GM12878 (cell line): ENCODE measurements around the gene SLC6A3. TPM values are rescaled to one million over a fixed set of nuclear protein-coding genes. Genes with fewer than 3 reads are reported as not detected.

Experiments used
- ATAC-seq: fragments of 200-7000 bp; cut with Tn5 transposase; 3 replicates; pipeline ENCODE4 v1.9.1; 2020; ENCODE audit warnings: mild to moderate bottlenecking, moderate library complexity
- BruUV-seq: library from RNA; stranded (reverse); fragments of 400-500 nt; replicated peaks from 2 replicates; lab custom pipeline; 2021; lab: Mats Ljungman, UMichigan
- CTCF ChIA-PET: fragments of 300-600 bp; sonication (Branson Sonifier 250); formaldehyde crosslinking; extraction: SDS; loops from one replicate; lab custom pipeline; 2021; ENCODE audit warnings: inconsistent platforms; lab: Yijun Ruan, JAX
- POLR2A ChIA-PET: fragments of 350-600 bp; formaldehyde crosslinking; extraction: SDS; loops from one replicate; lab custom pipeline; 2021; ENCODE audit warnings: inconsistent platforms; lab: Charles Lee
- RAD21 ChIA-PET: fragments of 300-600 bp; sonication (Branson Sonifier 250); formaldehyde crosslinking; loops from one replicate; lab custom pipeline; 2023; ENCODE audit warnings: antibody characterized with exemption; ENCODE audit not compliant: unreplicated experiment; lab: Charles Lee
- SMC1A ChIA-PET: fragments of 300-600 bp; sonication (Branson Sonifier 250); formaldehyde crosslinking; loops from one replicate; lab custom pipeline; 2023; ENCODE audit not compliant: unreplicated experiment, uncharacterized antibody; lab: Charles Lee
- DNase-seq: peaks from one replicate; pipeline ENCODE4 v3.0.0-alpha.2; 2011; ENCODE audit warnings: low read depth, low spot score
- FAIRE-seq: peaks from 3 replicates; lab custom pipeline; 2011; peaks lifted over from hg19 to GRCh38; lab: Jason Lieb, UNC
- H2AFZ ChIP-seq: 2 replicates; pipeline ENCODE4 v1.6.0; 2011; ENCODE audit warnings: low read depth, low read length, control low read depth; ENCODE audit not compliant: control insufficient read depth
- H3K27ac ChIP-seq: 2 replicates; pipeline ENCODE4 v1.5.1; 2011; ENCODE audit warnings: control low read depth; ENCODE audit not compliant: control insufficient read depth, insufficient read depth
- H3K27me3 ChIP-seq, 2 experiments: replicated peaks in 1 of 2; 2 replicates each; pipeline versions ENCODE4 v1.6.0 to v1.6.1; 2011; ENCODE audit warnings: low read length in 1 of 2; ENCODE audit not compliant: control insufficient read depth in 2 of 2, insufficient read depth in 2 of 2
- H3K36me3 ChIP-seq, 2 experiments: 2 replicates each; pipeline ENCODE4 v1.5.1; 2011; ENCODE audit warnings: low read length in 1 of 2; ENCODE audit not compliant: control insufficient read depth in 2 of 2, insufficient read depth in 2 of 2
- H3K4me1 ChIP-seq: 2 replicates; pipeline ENCODE4 v1.6.1; 2011; ENCODE audit warnings: mild to moderate bottlenecking, low read length, moderate library complexity, mixed read lengths; ENCODE audit not compliant: control insufficient read depth, insufficient read depth
- H3K4me2 ChIP-seq: 2 replicates; pipeline ENCODE4 v1.6.0; 2011; ENCODE audit warnings: control low read depth; ENCODE audit not compliant: control insufficient read depth, insufficient read depth
- H3K4me3 ChIP-seq: fragments of 200-600 bp; sonication (generic); 2 replicates; pipeline ENCODE4 v1.5.1; 2016
- H3K79me2 ChIP-seq: 2 replicates; pipeline ENCODE4 v1.6.0; 2011; ENCODE audit warnings: low read length; ENCODE audit not compliant: control insufficient read depth, insufficient read depth
- H3K9ac ChIP-seq: 2 replicates; pipeline ENCODE4 v1.8.0; 2011; ENCODE audit warnings: low read length, control low read depth, mixed read lengths; ENCODE audit not compliant: control insufficient read depth, insufficient read depth
- H3K9me3 ChIP-seq: replicated peaks from 3 replicates; pipeline ENCODE4 v1.5.1; 2011; ENCODE audit warnings: mild to moderate bottlenecking, low read length; ENCODE audit not compliant: control insufficient read depth, insufficient read depth
- H4K20me1 ChIP-seq: 2 replicates; pipeline ENCODE4 v1.6.0; 2011; ENCODE audit not compliant: control insufficient read depth, insufficient read depth
- ATF3 ChIP-seq: IDR thresholded peaks from 2 replicates; pipeline ENCODE4 v1.6.1; 2011; ENCODE audit warnings: low read depth, mild to moderate bottlenecking, low read length, moderate library complexity, borderline replicate concordance; ENCODE audit errors: extremely low read depth
- CBFB ChIP-seq: IDR thresholded peaks from 2 replicates; pipeline ENCODE4 v1.6.1; 2016; ENCODE audit warnings: antibody characterized with exemption, low read depth
- FOXM1 ChIP-seq: IDR thresholded peaks from 2 replicates; pipeline ENCODE4 v1.6.1; 2012; ENCODE audit warnings: low read depth, mild to moderate bottlenecking, inconsistent platforms, low read length, moderate library complexity
- JUND ChIP-seq: IDR thresholded peaks from 2 replicates; pipeline ENCODE4 v1.6.1; 2012; ENCODE audit warnings: low read depth, mild to moderate bottlenecking, low read length, improper control_type of control experiment, moderate library complexity
- MXI1 ChIP-seq: fragments of 150-350 bp; IDR thresholded peaks from 2 replicates; pipeline ENCODE4 v1.6.1; 2011; ENCODE audit warnings: low read depth, mild to moderate bottlenecking, inconsistent platforms, low read length, improper control_type of control experiment
- NR2C1 ChIP-seq: fragments of 450-650 bp; IDR thresholded peaks from 2 replicates; pipeline ENCODE4 v1.6.1; 2017; ENCODE audit warnings: antibody characterized with exemption, mild to moderate bottlenecking, moderate library complexity
- PBX3 ChIP-seq: IDR thresholded peaks from 2 replicates; pipeline ENCODE4 v1.6.1; 2011; ENCODE audit warnings: mild to moderate bottlenecking, low read depth, low read length, moderate library complexity; ENCODE audit not compliant: insufficient replicate concordance
- SIN3A ChIP-seq: IDR thresholded peaks from 2 replicates; pipeline ENCODE4 v1.6.1; 2012; ENCODE audit warnings: low read depth, low read length, improper control_type of control experiment
- SPI1 ChIP-seq: IDR thresholded peaks from 2 replicates; pipeline ENCODE4 v1.6.1; 2011; ENCODE audit warnings: low read depth, mild to moderate bottlenecking, low read length, moderate library complexity, borderline replicate concordance; ENCODE audit not compliant: insufficient read depth
- SUPT20H ChIP-seq: IDR thresholded peaks from 2 replicates; pipeline ENCODE4 v1.6.1; 2011; ENCODE audit warnings: low read depth, mild to moderate bottlenecking, low read length, moderate library complexity, borderline replicate concordance; ENCODE audit not compliant: control insufficient read depth
- WGBS: methylation state at CpG from one replicate; pipeline ENCODE4 v1.1.6; 2016; ENCODE audit warnings: low lambda C conversion rate; ENCODE audit not compliant: insufficient replicate concordance, insufficient coverage; ENCODE audit errors: missing lambda C conversion rate; 5-methylcytosine and 5-hydroxymethylcytosine counted together
- in situ Hi-C: fragments of 300-500 bp; cut with MboI; formaldehyde crosslinking; loops from 9 replicates; pipeline ENCODE4 v1.14.3; 2018; ENCODE audit warnings: mixed read lengths
- intact Hi-C: fragments of 100-400 bp; cut with micrococcal nuclease; formaldehyde crosslinking; loops from one replicate; pipeline ENCODE4 v1.14.2; 2022; ENCODE audit not compliant: unreplicated experiment
- polyA plus RNA-seq, 11 experiments: library from polyadenylated mRNA; depleted of rRNA in 4 of 11; unstranded in 6 of 11; stranded (reverse) in 5 of 11; fragments of >200 nt; fragmentation: Nextera tagmentation in 4 of 11; fragmentation: Illumina TruSeq in 1 of 11; extraction: Ambion mirVana in 4 of 11; extraction: Trizol in 1 of 11; gene quantifications; 1 replicate in 1 of 11; 2 replicates in 10 of 11; pipeline versions ENCODE4 v1.2.1 to v1.2.3, GENCODE V29; 2011 to 2016; ENCODE audit warnings: inconsistent platforms in 2 of 11, missing spikeins in 2 of 11, low read depth in 1 of 11
- total RNA-seq, 4 experiments: library from RNA; depleted of rRNA in 3 of 4; stranded (reverse); fragments of >200 nt in 3 of 4; fragmentation: Illumina TruSeq in 1 of 4; extraction: Trizol in 1 of 4; gene quantifications; 2 replicates each; pipeline versions ENCODE4 v1.2.1 to v1.2.3, GENCODE V29; 2013 to 2021

SLC6A3 gene
- total and polyA plus RNA-seq, 10 of the 15 experiments (the other 5 are each of a cell fraction or from before 2014, with no cell fraction given) = 0.01 TPM; not detected in 9

- Histone ChIP-seq H4K20me1 (no peaks in the 10 kb centered on the region), H3K4me1 (peaks cover 6% of the 10 kb centered on the region), H3K36me3 (no peaks in the 10 kb centered on the region), H3K9me3 (peaks cover 1% of the 10 kb centered on the region; the same call in 1 of the 3 replicates), H2AFZ (no peak overlapping the region), H3K4me2 (no peak overlapping the region), H3K4me3 (no peak overlapping the region), H3K9ac (no peak overlapping the region), H3K27me3 (peaks cover 0 to 2% of the 10 kb centered on the region in 2 experiments; a peak in 1 of 4 replicates), H3K79me2 (no peaks in the 10 kb centered on the region), H3K27ac (no peak overlapping the region)
- in situ Hi-C loops = no loop called here
- ChIA-PET CTCF (no interaction called here), SMC1A (no interaction called here), POLR2A (no interaction called here), RAD21 (no interaction called here)
- no peak for FAIRE-seq
- intact Hi-C loops = no loop called here
- WGBS = 71% methylated on average over 25 of the region's 25 CpGs
- no TSS peak for BruUV-seq
- no peak for DNase-seq
- no peak for ATAC-seq
- TF ChIP-seq PBX3 (no peak), JUND (no peak), FOXM1 (no peak), MXI1 (no peak), CBFB (no peak), SPI1 (no peak), ATF3 (no peak), SUPT20H (no peak), NR2C1 (no peak), SIN3A (no peak)
Observed at GRCh38 chr5:1381370-1382247, 63.6 kb downstream of the SLC6A3 start.
